ENCODE data around the gene RNF144B.

RNF144B gene

GRCh38 chr6:18380158-18380836 is 6.9 kb upstream of the RNF144B start:
- Histone ChIP-seq H3K4me2 (ENCODE audit: low read depth, low read length, poor library complexity, severe bottlenecking) (no peak overlapping the region), H3K9me2 (replicated peaks; ENCODE audit: low read depth, low read length) (no peaks in the 10 kb centered on the region), H3K4me3 (ENCODE audit: low read length, poor library complexity, severe bottlenecking) (no peak overlapping the region)

GRCh38 chr6:18380851-18381250 is 6.3 kb upstream of the RNF144B start:
- H3K9me2 ChIP-seq (replicated peaks; ENCODE audit: low read depth, low read length): no peaks in the 10 kb centered on the region
- TF ChIP-seq EZH2phosphoT487 (IDR thresholded peaks at IDR 0.05; ENCODE audit: borderline replicate concordance): no peak
- no peak for TF ChIP-seq CTCF (conservative IDR thresholded peaks at IDR 0.05; ENCODE audit: low read length)
- no peak overlapping the region for H2AFZ ChIP-seq (ENCODE audit: low read length)
- no peak overlapping the region for H3K4me3 ChIP-seq (ENCODE audit: low read length, poor library complexity, severe bottlenecking)
- no peaks in the 10 kb centered on the region for H3K27me3 ChIP-seq (ENCODE audit: insufficient read depth, low read length, poor library complexity, severe bottlenecking)
- H3K9me3 ChIP-seq (ENCODE audit: insufficient read depth, low read depth, low read length): no peaks in the 10 kb centered on the region
- no peaks in the 10 kb centered on the region for H3F3A ChIP-seq (ENCODE audit: low read depth)
- H3K36me3 ChIP-seq (ENCODE audit: insufficient read depth, low read length): no peaks in the 10 kb centered on the region
- no peak overlapping the region for H3K4me2 ChIP-seq (ENCODE audit: low read depth, low read length, poor library complexity, severe bottlenecking)
- no peak overlapping the region for H3K9ac ChIP-seq (ENCODE audit: low read depth, low read length, poor library complexity, severe bottlenecking)
- peaks cover 3% of the 10 kb centered on the region for H3K4me1 ChIP-seq (ENCODE audit: insufficient read depth, low read length, poor library complexity, severe bottlenecking)
- H4K20me1 ChIP-seq (ENCODE audit: insufficient read depth, low read length, poor library complexity, severe bottlenecking): no peaks in the 10 kb centered on the region
- no peaks in the 10 kb centered on the region for H3K79me2 ChIP-seq (ENCODE audit: insufficient read depth, low read length)

More at GRCh38 chr6:18380158-18380836, 6.9 kb upstream of the RNF144B start:
- Histone ChIP-seq H3F3A (ENCODE audit: low read depth) (no peaks in the 10 kb centered on the region), H4K20me1 (ENCODE audit: insufficient read depth, low read length, poor library complexity, severe bottlenecking) (no peaks in the 10 kb centered on the region), H3K36me3 (ENCODE audit: insufficient read depth, low read length) (no peaks in the 10 kb centered on the region), H3K79me2 (ENCODE audit: insufficient read depth, low read length) (no peaks in the 10 kb centered on the region), H3K9ac (ENCODE audit: low read depth, low read length, poor library complexity, severe bottlenecking) (no peak overlapping the region), H2AFZ (ENCODE audit: low read length) (no peak overlapping the region), H3K4me1 (ENCODE audit: insufficient read depth, low read length, poor library complexity, severe bottlenecking) (peaks cover 3% of the 10 kb centered on the region), H3K27me3 (ENCODE audit: insufficient read depth, low read length, poor library complexity, severe bottlenecking) (no peaks in the 10 kb centered on the region), H3K9me3 (ENCODE audit: insufficient read depth, low read depth, low read length) (no peaks in the 10 kb centered on the region)
- no peak for TF ChIP-seq CTCF (conservative IDR thresholded peaks at IDR 0.05; ENCODE audit: low read length)
- no peak for TF ChIP-seq EZH2phosphoT487 (IDR thresholded peaks at IDR 0.05; ENCODE audit: borderline replicate concordance)

GRCh38 chr6:18383441-18383840 is 3.7 kb upstream of the RNF144B start:
- H3K9me2 ChIP-seq (replicated peaks; ENCODE audit: low read depth, low read length): no peaks in the 10 kb centered on the region
- H3K9me3 ChIP-seq (ENCODE audit: insufficient read depth, low read depth, low read length): no peaks in the 10 kb centered on the region
- peaks cover 16% of the 10 kb centered on the region for H3K4me1 ChIP-seq (ENCODE audit: insufficient read depth, low read length, poor library complexity, severe bottlenecking)
- H3K79me2 ChIP-seq (ENCODE audit: insufficient read depth, low read length): no peaks in the 10 kb centered on the region
- H3K36me3 ChIP-seq (ENCODE audit: insufficient read depth, low read length): no peaks in the 10 kb centered on the region
- TF ChIP-seq EZH2phosphoT487 (IDR thresholded peaks at IDR 0.05; ENCODE audit: borderline replicate concordance) (no peak), CTCF (conservative IDR thresholded peaks at IDR 0.05; ENCODE audit: low read length) (no peak)
- no peaks in the 10 kb centered on the region for H3K27me3 ChIP-seq (ENCODE audit: insufficient read depth, low read length, poor library complexity, severe bottlenecking)
- H3F3A ChIP-seq (ENCODE audit: low read depth): no peaks in the 10 kb centered on the region
- H3K4me3 ChIP-seq (ENCODE audit: low read length, poor library complexity, severe bottlenecking): no peak overlapping the region
- H2AFZ ChIP-seq (ENCODE audit: low read length): no peak overlapping the region
- H4K20me1 ChIP-seq (ENCODE audit: insufficient read depth, low read length, poor library complexity, severe bottlenecking): no peaks in the 10 kb centered on the region
- H3K4me2 ChIP-seq (ENCODE audit: low read depth, low read length, poor library complexity, severe bottlenecking): no peak overlapping the region
- no peak overlapping the region for H3K9ac ChIP-seq (ENCODE audit: low read depth, low read length, poor library complexity, severe bottlenecking)

All from Loucy (cell line).